GM23338 (cell line): ENCODE data around the gene TPK1. TPM values are rescaled to one million over a fixed set of nuclear protein-coding genes. Genes with fewer than 3 reads are reported as not detected.

ENCODE experiments used
- ATAC-seq: fragments of 200-7000 bp; cut with Tn5 transposase; 3 replicates; pipeline ENCODE4 v1.9.1; 2020
- DNase-seq: peaks from one replicate; pipeline ENCODE4 v3.0.0-alpha.2; 2015; ENCODE audit warnings: low spot score
- H2AFZ ChIP-seq: fragments of 200-600 bp; sonication (generic); 2 replicates; pipeline ENCODE4 v1.8.0; 2016; ENCODE audit warnings: antibody characterized with exemption, mild to moderate bottlenecking, moderate library complexity
- H3F3A ChIP-seq: fragments of 200-600 bp; sonication (generic); replicated peaks from 2 replicates; pipeline ENCODE4 v1.8.0; 2017; ENCODE audit warnings: antibody characterized with exemption, mixed run types, low read depth
- H3K27ac ChIP-seq: fragments of 200-600 bp; sonication (generic); 2 replicates; pipeline ENCODE4 v1.6.1; 2016; ENCODE audit warnings: low read depth
- H3K27me3 ChIP-seq: fragments of 200-600 bp; sonication (generic); 2 replicates; pipeline ENCODE4 v1.8.0; 2016; ENCODE audit warnings: mild to moderate bottlenecking, mixed run types, moderate library complexity; ENCODE audit not compliant: insufficient read depth
- H3K36me3 ChIP-seq: fragments of 200-600 bp; sonication (generic); 2 replicates; pipeline ENCODE4 v1.8.0; 2016; ENCODE audit warnings: mild to moderate bottlenecking; ENCODE audit not compliant: insufficient read depth
- H3K4me1 ChIP-seq: fragments of 200-600 bp; sonication (generic); 2 replicates; pipeline ENCODE4 v1.8.0; 2016; ENCODE audit warnings: mild to moderate bottlenecking, moderate library complexity; ENCODE audit not compliant: insufficient read depth
- H3K4me2 ChIP-seq: fragments of 200-600 bp; sonication (generic); 2 replicates; pipeline ENCODE4 v1.7.1; 2017; ENCODE audit warnings: mixed run types
- H3K4me3 ChIP-seq: fragments of 200-600 bp; sonication (generic); 2 replicates; pipeline ENCODE4 v1.6.1; 2016; ENCODE audit warnings: mixed run types
- H3K79me2 ChIP-seq: fragments of 200-600 bp; sonication (generic); replicated peaks from 2 replicates; pipeline ENCODE4 v1.8.0; 2017; ENCODE audit warnings: mild to moderate bottlenecking; ENCODE audit not compliant: insufficient read depth
- H3K9me2 ChIP-seq: fragments of 200-600 bp; sonication (generic); 2 replicates; pipeline ENCODE4 v1.8.0; 2017; ENCODE audit not compliant: insufficient read depth
- H4K20me1 ChIP-seq: fragments of 200-600 bp; sonication (generic); replicated peaks from 2 replicates; pipeline ENCODE4 v1.8.0; 2017; ENCODE audit warnings: mild to moderate bottlenecking; ENCODE audit not compliant: insufficient read depth
- H3K27ac Mint-ChIP-seq: 2 replicates; pipeline ENCODE4 v1.8.0; 2020; ENCODE audit warnings: inconsistent platforms, mild to moderate bottlenecking, moderate library complexity, mixed read lengths
- H3K27me3 Mint-ChIP-seq: 3 replicates; pipeline ENCODE4 v1.8.0; 2022; ENCODE audit warnings: low read depth, mild to moderate bottlenecking, moderate library complexity, mixed read lengths, inconsistent platforms; ENCODE audit not compliant: insufficient read depth, poor library complexity
- H3K36me3 Mint-ChIP-seq: 3 replicates; pipeline ENCODE4 v1.8.0; 2021; ENCODE audit warnings: low read depth, mild to moderate bottlenecking, inconsistent platforms, moderate library complexity, mixed read lengths
- H3K4me1 Mint-ChIP-seq: 3 replicates; pipeline ENCODE4 v1.8.0; 2020; ENCODE audit warnings: mild to moderate bottlenecking, inconsistent platforms, mixed read lengths
- H3K4me3 Mint-ChIP-seq: 3 replicates; pipeline ENCODE4 v1.8.0; 2021; ENCODE audit warnings: moderate library complexity, mild to moderate bottlenecking, inconsistent platforms, mixed read lengths
- H3K9me3 Mint-ChIP-seq: 3 replicates; pipeline ENCODE4 v1.8.0; 2020; ENCODE audit warnings: moderate library complexity, mild to moderate bottlenecking, inconsistent platforms, mixed read lengths
- CREB1 ChIP-seq: fragments of 250-450 bp; sonication (Bioruptor Pico); IDR thresholded peaks from 2 replicates; pipeline ENCODE4 v1.5.0; 2020; ENCODE audit warnings: low read depth, mild to moderate bottlenecking, moderate library complexity
- EZH2 ChIP-seq: fragments of 200-600 bp; sonication (generic); IDR thresholded peaks from one replicate; pipeline ENCODE4 v1.8.0; 2017; ENCODE audit warnings: antibody characterized with exemption, mild to moderate bottlenecking, low read depth; ENCODE audit not compliant: unreplicated experiment
- EZH2phosphoT487 ChIP-seq: fragments of 200-600 bp; sonication (generic); IDR thresholded peaks from one replicate; pipeline ENCODE4 v1.8.1; 2018; ENCODE audit warnings: antibody characterized with exemption; ENCODE audit not compliant: unreplicated experiment
- STAT1 ChIP-seq: IDR thresholded peaks from one replicate; pipeline ENCODE4 v1.6.1; 2016; ENCODE audit warnings: antibody characterized with exemption; ENCODE audit not compliant: unreplicated experiment
- ZNF114 ChIP-seq: fragments of 250-450 bp; sonication (Bioruptor Pico); IDR thresholded peaks from 2 replicates; pipeline ENCODE4 v1.5.0; 2020; ENCODE audit warnings: mild to moderate bottlenecking, moderate library complexity
- polyA plus RNA-seq: library from polyadenylated mRNA; unstranded; fragments of >200 nt; fragmentation: Nextera tagmentation; extraction: Ambion mirVana; gene quantifications from 2 replicates; pipeline ENCODE4 v1.2.1, GENCODE V29; 2016
- total RNA-seq: library from RNA; depleted of rRNA; stranded (reverse); fragments of >200 nt; shearing (Covaris generic); gene quantifications from 2 replicates; pipeline ENCODE4 v1.2.3, GENCODE V29; 2014
- TF ChIP-seq, protein P1 (sequence below): IDR thresholded peaks from one replicate; pipeline ENCODE4 v1.6.1; 2018; ENCODE audit warnings: antibody characterized with exemption; ENCODE audit not compliant: unreplicated experiment
- TF ChIP-seq, protein P2 (sequence below): fragments of 250-450 bp; sonication (Bioruptor Pico); IDR thresholded peaks from 2 replicates; pipeline ENCODE4 v1.5.0; 2020; ENCODE audit warnings: mild to moderate bottlenecking, moderate library complexity
- TF ChIP-seq, protein P3 (sequence below): IDR thresholded peaks from 2 replicates; pipeline ENCODE4 v1.6.1; 2016; ENCODE audit warnings: antibody characterized with exemption

Gene TPK1
- total and polyA plus RNA-seq, 2 experiments from 2014 or later: 2.6 to 2.9 TPM

DNA sequence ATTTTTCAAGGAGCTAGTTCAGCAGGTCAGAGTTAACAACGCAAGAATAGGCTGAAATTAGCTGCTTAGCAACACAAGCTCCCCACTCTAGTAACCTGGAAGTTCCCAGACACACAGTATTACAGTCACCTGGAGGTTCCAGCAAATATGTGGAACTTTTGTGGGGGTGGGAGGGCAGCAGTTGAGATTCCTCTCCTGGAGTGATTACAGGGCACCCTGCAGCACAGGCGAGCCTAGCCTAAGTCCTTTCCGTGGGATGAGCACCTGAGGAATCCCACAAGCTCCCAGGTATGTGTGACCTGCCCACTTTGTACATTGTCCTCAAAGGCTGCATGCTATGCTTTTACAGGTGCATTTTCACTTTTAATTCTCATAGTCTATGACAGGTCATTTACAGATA lies 13.6 kb downstream of the TPK1 start (continued):
- TF ChIP-seq, protein P1, sequence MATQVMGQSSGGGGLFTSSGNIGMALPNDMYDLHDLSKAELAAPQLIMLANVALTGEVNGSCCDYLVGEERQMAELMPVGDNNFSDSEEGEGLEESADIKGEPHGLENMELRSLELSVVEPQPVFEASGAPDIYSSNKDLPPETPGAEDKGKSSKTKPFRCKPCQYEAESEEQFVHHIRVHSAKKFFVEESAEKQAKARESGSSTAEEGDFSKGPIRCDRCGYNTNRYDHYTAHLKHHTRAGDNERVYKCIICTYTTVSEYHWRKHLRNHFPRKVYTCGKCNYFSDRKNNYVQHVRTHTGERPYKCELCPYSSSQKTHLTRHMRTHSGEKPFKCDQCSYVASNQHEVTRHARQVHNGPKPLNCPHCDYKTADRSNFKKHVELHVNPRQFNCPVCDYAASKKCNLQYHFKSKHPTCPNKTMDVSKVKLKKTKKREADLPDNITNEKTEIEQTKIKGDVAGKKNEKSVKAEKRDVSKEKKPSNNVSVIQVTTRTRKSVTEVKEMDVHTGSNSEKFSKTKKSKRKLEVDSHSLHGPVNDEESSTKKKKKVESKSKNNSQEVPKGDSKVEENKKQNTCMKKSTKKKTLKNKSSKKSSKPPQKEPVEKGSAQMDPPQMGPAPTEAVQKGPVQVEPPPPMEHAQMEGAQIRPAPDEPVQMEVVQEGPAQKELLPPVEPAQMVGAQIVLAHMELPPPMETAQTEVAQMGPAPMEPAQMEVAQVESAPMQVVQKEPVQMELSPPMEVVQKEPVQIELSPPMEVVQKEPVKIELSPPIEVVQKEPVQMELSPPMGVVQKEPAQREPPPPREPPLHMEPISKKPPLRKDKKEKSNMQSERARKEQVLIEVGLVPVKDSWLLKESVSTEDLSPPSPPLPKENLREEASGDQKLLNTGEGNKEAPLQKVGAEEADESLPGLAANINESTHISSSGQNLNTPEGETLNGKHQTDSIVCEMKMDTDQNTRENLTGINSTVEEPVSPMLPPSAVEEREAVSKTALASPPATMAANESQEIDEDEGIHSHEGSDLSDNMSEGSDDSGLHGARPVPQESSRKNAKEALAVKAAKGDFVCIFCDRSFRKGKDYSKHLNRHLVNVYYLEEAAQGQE: no peak
- TF ChIP-seq ZNF114 (CRISPR knock-in tag) (no peak), EZH2phosphoT487 (no peak), EZH2 (no peak), STAT1 (no peak)

DNA sequence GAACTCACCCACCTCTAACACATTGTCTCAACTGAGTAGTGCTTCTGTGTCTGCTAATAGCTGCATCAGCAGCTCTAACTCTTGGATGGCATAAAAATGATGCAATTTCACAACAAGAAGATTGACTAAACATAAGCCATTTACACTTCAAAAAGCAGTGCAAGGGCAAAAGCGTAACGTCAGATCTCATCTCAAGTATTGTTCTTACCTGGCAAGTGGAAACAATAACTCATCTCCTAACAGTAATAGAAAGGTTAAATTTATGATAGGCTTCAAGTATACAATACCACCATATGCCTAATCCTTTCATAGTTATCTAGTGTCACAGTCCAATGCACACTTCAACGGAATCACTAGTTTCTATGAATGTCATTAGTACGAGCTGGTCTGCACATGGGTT lies 14.8 kb downstream of the TPK1 start:
- Histone ChIP-seq H3K27me3 (no peaks in the 10 kb centered on the region), H3K27ac (no peak overlapping the region), H3K4me1 (no peaks in the 10 kb centered on the region), H2AFZ (no peak overlapping the region), H3K9me2 (peaks cover 3% of the 10 kb centered on the region; the same call in 1 of the 2 replicates), H3K4me2 (no peak overlapping the region), H3K79me2 (no peaks in the 10 kb centered on the region), H4K20me1 (no peaks in the 10 kb centered on the region), H3K4me3 (no peak overlapping the region), H3F3A (no peaks in the 10 kb centered on the region), H3K36me3 (no peaks in the 10 kb centered on the region)
- Mint-ChIP-seq H3K36me3 (no peaks in the 10 kb centered on the region), H3K27ac (no peak overlapping the region), H3K4me1 (peaks cover 5% of the 10 kb centered on the region), H3K9me3 (no peaks in the 10 kb centered on the region), H3K27me3 (peaks cover 2% of the 10 kb centered on the region), H3K4me3 (no peak overlapping the region)
- DNase-seq (no peak), ATAC-seq (no peak)
- TF ChIP-seq EZH2phosphoT487: no peak
- TF ChIP-seq CREB1 (CRISPR knock-in tag): no peak
- no peak for TF ChIP-seq EZH2
- TF ChIP-seq, protein P2, sequence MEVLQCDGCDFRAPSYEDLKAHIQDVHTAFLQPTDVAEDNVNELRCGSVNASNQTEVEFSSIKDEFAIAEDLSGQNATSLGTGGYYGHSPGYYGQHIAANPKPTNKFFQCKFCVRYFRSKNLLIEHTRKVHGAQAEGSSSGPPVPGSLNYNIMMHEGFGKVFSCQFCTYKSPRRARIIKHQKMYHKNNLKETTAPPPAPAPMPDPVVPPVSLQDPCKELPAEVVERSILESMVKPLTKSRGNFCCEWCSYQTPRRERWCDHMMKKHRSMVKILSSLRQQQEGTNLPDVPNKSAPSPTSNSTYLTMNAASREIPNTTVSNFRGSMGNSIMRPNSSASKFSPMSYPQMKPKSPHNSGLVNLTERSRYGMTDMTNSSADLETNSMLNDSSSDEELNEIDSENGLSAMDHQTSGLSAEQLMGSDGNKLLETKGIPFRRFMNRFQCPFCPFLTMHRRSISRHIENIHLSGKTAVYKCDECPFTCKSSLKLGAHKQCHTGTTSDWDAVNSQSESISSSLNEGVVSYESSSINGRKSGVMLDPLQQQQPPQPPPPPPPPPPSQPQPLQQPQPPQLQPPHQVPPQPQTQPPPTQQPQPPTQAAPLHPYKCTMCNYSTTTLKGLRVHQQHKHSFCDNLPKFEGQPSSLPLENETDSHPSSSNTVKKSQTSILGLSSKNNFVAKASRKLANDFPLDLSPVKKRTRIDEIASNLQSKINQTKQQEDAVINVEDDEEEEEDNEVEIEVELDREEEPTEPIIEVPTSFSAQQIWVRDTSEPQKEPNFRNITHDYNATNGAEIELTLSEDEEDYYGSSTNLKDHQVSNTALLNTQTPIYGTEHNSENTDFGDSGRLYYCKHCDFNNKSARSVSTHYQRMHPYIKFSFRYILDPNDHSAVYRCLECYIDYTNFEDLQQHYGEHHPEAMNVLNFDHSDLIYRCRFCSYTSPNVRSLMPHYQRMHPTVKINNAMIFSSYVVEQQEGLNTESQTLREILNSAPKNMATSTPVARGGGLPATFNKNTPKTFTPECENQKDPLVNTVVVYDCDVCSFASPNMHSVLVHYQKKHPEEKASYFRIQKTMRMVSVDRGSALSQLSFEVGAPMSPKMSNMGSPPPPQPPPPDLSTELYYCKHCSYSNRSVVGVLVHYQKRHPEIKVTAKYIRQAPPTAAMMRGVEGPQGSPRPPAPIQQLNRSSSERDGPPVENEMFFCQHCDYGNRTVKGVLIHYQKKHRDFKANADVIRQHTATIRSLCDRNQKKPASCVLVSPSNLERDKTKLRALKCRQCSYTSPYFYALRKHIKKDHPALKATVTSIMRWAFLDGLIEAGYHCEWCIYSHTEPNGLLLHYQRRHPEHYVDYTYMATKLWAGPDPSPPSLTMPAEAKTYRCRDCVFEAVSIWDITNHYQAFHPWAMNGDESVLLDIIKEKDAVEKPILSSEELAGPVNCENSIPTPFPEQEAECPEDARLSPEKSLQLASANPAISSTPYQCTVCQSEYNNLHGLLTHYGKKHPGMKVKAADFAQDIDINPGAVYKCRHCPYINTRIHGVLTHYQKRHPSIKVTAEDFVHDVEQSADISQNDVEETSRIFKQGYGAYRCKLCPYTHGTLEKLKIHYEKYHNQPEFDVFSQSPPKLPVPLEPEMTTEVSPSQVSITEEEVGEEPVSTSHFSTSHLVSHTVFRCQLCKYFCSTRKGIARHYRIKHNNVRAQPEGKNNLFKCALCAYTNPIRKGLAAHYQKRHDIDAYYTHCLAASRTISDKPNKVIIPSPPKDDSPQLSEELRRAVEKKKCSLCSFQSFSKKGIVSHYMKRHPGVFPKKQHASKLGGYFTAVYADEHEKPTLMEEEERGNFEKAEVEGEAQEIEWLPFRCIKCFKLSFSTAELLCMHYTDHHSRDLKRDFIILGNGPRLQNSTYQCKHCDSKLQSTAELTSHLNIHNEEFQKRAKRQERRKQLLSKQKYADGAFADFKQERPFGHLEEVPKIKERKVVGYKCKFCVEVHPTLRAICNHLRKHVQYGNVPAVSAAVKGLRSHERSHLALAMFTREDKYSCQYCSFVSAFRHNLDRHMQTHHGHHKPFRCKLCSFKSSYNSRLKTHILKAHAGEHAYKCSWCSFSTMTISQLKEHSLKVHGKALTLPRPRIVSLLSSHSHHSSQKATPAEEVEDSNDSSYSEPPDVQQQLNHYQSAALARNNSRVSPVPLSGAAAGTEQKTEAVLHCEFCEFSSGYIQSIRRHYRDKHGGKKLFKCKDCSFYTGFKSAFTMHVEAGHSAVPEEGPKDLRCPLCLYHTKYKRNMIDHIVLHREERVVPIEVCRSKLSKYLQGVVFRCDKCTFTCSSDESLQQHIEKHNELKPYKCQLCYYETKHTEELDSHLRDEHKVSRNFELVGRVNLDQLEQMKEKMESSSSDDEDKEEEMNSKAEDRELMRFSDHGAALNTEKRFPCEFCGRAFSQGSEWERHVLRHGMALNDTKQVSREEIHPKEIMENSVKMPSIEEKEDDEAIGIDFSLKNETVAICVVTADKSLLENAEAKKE (CRISPR knock-in tag): no peak
- TF ChIP-seq, protein P3, sequence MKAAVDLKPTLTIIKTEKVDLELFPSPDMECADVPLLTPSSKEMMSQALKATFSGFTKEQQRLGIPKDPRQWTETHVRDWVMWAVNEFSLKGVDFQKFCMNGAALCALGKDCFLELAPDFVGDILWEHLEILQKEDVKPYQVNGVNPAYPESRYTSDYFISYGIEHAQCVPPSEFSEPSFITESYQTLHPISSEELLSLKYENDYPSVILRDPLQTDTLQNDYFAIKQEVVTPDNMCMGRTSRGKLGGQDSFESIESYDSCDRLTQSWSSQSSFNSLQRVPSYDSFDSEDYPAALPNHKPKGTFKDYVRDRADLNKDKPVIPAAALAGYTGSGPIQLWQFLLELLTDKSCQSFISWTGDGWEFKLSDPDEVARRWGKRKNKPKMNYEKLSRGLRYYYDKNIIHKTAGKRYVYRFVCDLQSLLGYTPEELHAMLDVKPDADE: no peak
- TF ChIP-seq, protein P1: no peak
